K562 (cell line): ENCODE data around the gene DDX54. TPM values are rescaled to one million over a fixed set of nuclear protein-coding genes. Genes with fewer than 3 reads are reported as not detected.

ENCODE experiments used
- ATAC-seq: fragments of 200-7000 bp; cut with Tn5 transposase; 3 replicates; pipeline ENCODE4 v1.9.1; 2020; ENCODE audit warnings: moderate library complexity
- BruUV-seq: library from RNA; stranded (reverse); fragments of 400-500 nt; replicated peaks from 2 replicates; lab custom pipeline; 2021; lab: Mats Ljungman, UMichigan
- CTCF ChIA-PET: fragments of 300-600 bp; formaldehyde crosslinking; extraction: SDS; loops from one replicate; lab custom pipeline; 2021; ENCODE audit warnings: low intra/inter-chr PET ratio; lab: Yijun Ruan, JAX
- POLR2A ChIA-PET: fragments of 300-600, 350-650 bp; sonication (Branson Sonifier 250); formaldehyde crosslinking; extraction: SDS; loops from one replicate; lab custom pipeline; 2021; ENCODE audit warnings: antibody characterized with exemption, inconsistent platforms; lab: Yijun Ruan, JAX
- DNase-seq, 4 experiments: peaks; one replicate each; pipeline versions ENCODE4 v3.0.0 to v3.0.0-alpha.2; 2011 to 2018; ENCODE audit warnings: low spot score in 3 of 4, mixed read lengths in 3 of 4; ENCODE audit errors: extremely low read depth in 1 of 4
- FAIRE-seq: peaks from 2 replicates; lab custom pipeline; 2011; peaks lifted over from hg19 to GRCh38; lab: Jason Lieb, UNC
- H2AFZ ChIP-seq: 2 replicates; pipeline ENCODE4 v1.6.0; 2011; ENCODE audit warnings: low read depth, low read length, control low read depth, inconsistent platforms
- H3K27ac ChIP-seq: fragments of 200-600 bp; 3 replicates; pipeline ENCODE4 v1.8.0; 2011; ENCODE audit warnings: low read depth, mild to moderate bottlenecking, control low read depth, inconsistent platforms, low read length, moderate library complexity, mixed read lengths; ENCODE audit errors: extremely low read depth
- H3K27me3 ChIP-seq, 2 experiments: fragments of 300-600 bp in 1 of 2; 2 replicates in 1 of 2; 3 replicates in 1 of 2; pipeline versions ENCODE4 v1.6.0 to v1.8.0; 2011; ENCODE audit warnings: inconsistent platforms in 2 of 2, low read length in 2 of 2, mild to moderate bottlenecking in 1 of 2, mixed read lengths in 1 of 2, moderate library complexity in 1 of 2; ENCODE audit not compliant: control insufficient read depth in 2 of 2, insufficient read depth in 2 of 2
- H3K36me3 ChIP-seq: fragments of 300-600 bp; 3 replicates; pipeline ENCODE4 v1.8.0; 2011; ENCODE audit warnings: mild to moderate bottlenecking, low read length, inconsistent platforms; ENCODE audit not compliant: control insufficient read depth, insufficient read depth
- H3K4me1 ChIP-seq, 2 experiments: fragments of 200-600 bp in 1 of 2; replicated peaks in 1 of 2; 2 replicates in 1 of 2; 3 replicates in 1 of 2; pipeline versions ENCODE4 v1.5.1 to v1.8.0; 2011; ENCODE audit warnings: inconsistent platforms in 2 of 2, low read length in 2 of 2, mild to moderate bottlenecking in 1 of 2, mixed read lengths in 1 of 2, moderate library complexity in 1 of 2; ENCODE audit not compliant: control insufficient read depth in 2 of 2, insufficient read depth in 2 of 2
- H3K4me2 ChIP-seq: 2 replicates; pipeline ENCODE4 v1.6.1; 2011; ENCODE audit warnings: low read length, control low read depth, inconsistent platforms, mixed read lengths; ENCODE audit not compliant: insufficient read depth
- H3K4me3 ChIP-seq: fragments of 200-600 bp; sonication (generic), shearing (Covaris generic); 2 replicates; pipeline ENCODE4 v1.5.1; 2016; ENCODE audit warnings: control low read depth, inconsistent platforms
- H3K79me2 ChIP-seq: fragments of 200-600 bp; 3 replicates; pipeline ENCODE4 v1.8.0; 2011; ENCODE audit warnings: low read length, inconsistent platforms; ENCODE audit not compliant: control insufficient read depth, insufficient read depth
- H3K9ac ChIP-seq, 2 experiments: 2 replicates each; pipeline versions ENCODE4 v1.6.0 to v1.6.1; 2011; ENCODE audit warnings: low read depth in 2 of 2, low read length in 2 of 2, control low read depth in 1 of 2, inconsistent platforms in 1 of 2, mild to moderate bottlenecking in 1 of 2, mixed read lengths in 1 of 2; ENCODE audit not compliant: insufficient read depth in 1 of 2
- H3K9me1 ChIP-seq: one replicate; pipeline ENCODE4 v1.6.0; 2011; ENCODE audit warnings: inconsistent platforms, mild to moderate bottlenecking, low read length, moderate library complexity; ENCODE audit not compliant: control insufficient read depth, insufficient read depth
- H3K9me3 ChIP-seq: replicated peaks from 2 replicates; pipeline ENCODE4 v1.5.1; 2011; ENCODE audit warnings: low read depth, low read length, inconsistent platforms; ENCODE audit not compliant: control insufficient read depth, insufficient read depth
- H4K20me1 ChIP-seq: replicated peaks from 2 replicates; pipeline ENCODE4 v1.6.1; 2011; ENCODE audit warnings: low read length, inconsistent platforms, mixed read lengths; ENCODE audit not compliant: control insufficient read depth, insufficient read depth
- ARID1B ChIP-seq: fragments of 450-650 bp; IDR thresholded peaks from 2 replicates; pipeline ENCODE4 v1.6.1; 2016; ENCODE audit warnings: antibody characterized with exemption, mild to moderate bottlenecking, inconsistent platforms
- ATF3 ChIP-seq, 2 experiments: fragments of 450-650 bp in 1 of 2; sonication (generic) in 1 of 2; formaldehyde crosslinking in 1 of 2; IDR thresholded peaks in 1 of 2; conservative IDR thresholded peaks in 1 of 2; 2 replicates each; pipeline versions ENCODE4 v1.6.1 to v1.8.1; 2016 to 2023; ENCODE audit warnings: mild to moderate bottlenecking in 2 of 2, moderate library complexity in 2 of 2, inconsistent platforms in 1 of 2, missing genetic modification reagents in 1 of 2
- CAMTA2 ChIP-seq: fragments of 250-450 bp; sonication (Bioruptor Pico); conservative IDR thresholded peaks from 2 replicates; pipeline ENCODE4 v1.5.1; 2022
- CBFA2T3 ChIP-seq: fragments of 450-650 bp; IDR thresholded peaks from 2 replicates; pipeline ENCODE4 v1.6.1; 2017
- CBX2 ChIP-seq: fragments of 200-600 bp; sonication (generic); IDR thresholded peaks from one replicate; pipeline ENCODE4 v1.6.1; 2012; ENCODE audit warnings: mild to moderate bottlenecking, low read length, inconsistent platforms; ENCODE audit not compliant: insufficient read depth, poor library complexity, severe bottlenecking
- JUN ChIP-seq, 2 experiments: sonication (generic) in 1 of 2; formaldehyde crosslinking in 1 of 2; IDR thresholded peaks; 2 replicates each; pipeline versions ENCODE4 v1.6.1 to v1.8.0; 2012 to 2022; ENCODE audit warnings: borderline replicate concordance in 2 of 2, mild to moderate bottlenecking in 2 of 2, improper control_type of control experiment in 1 of 2, low read depth in 1 of 2, low read length in 1 of 2, missing genetic modification reagents in 1 of 2
- KDM1A ChIP-seq, 2 experiments: fragments of 450-650 bp; IDR thresholded peaks; 2 replicates each; pipeline ENCODE4 v1.6.1; 2016; ENCODE audit warnings: mild to moderate bottlenecking in 2 of 2
- TCF3 ChIP-seq: sonication (generic); formaldehyde crosslinking; IDR thresholded peaks from 2 replicates; pipeline ENCODE4 v1.4.0; 2020; ENCODE audit warnings: mild to moderate bottlenecking, missing genetic modification reagents
- ZNF717 ChIP-seq: fragments of 250-450 bp; sonication (Bioruptor Pico); IDR thresholded peaks from 2 replicates; pipeline ENCODE4 v1.5.0; 2021
- WGBS: fragments of 100-300 bp; shearing (Covaris generic); methylation state at CpG from one replicate; pipeline ENCODE4 v1.1.6; 2016; ENCODE audit warnings: low coverage, mixed read lengths; ENCODE audit not compliant: insufficient coverage; ENCODE audit errors: missing lambda C conversion rate; 5-methylcytosine and 5-hydroxymethylcytosine counted together
- in situ Hi-C: fragments of 300-500 bp; cut with MboI; formaldehyde crosslinking; loops from 4 replicates; pipeline ENCODE4 v1.15.0; 2018; ENCODE audit warnings: inconsistent platforms, mixed read lengths
- intact Hi-C: fragments of 100-400 bp; cut with micrococcal nuclease; formaldehyde crosslinking; loops from 2 replicates; pipeline ENCODE4 v1.14.2; 2022
- polyA plus RNA-seq, 8 experiments: library from polyadenylated mRNA; depleted of rRNA in 4 of 8; stranded (reverse) in 5 of 8; unstranded in 3 of 8; fragments of >200 nt; fragmentation: Nextera tagmentation in 2 of 8; fragmentation: Illumina TruSeq in 1 of 8; extraction: Ambion mirVana in 2 of 8; extraction: Trizol in 1 of 8; gene quantifications; 2 replicates each; pipeline versions ENCODE4 v1.2.1 to v1.2.3, GENCODE V29; 2011 to 2014; ENCODE audit warnings: inconsistent platforms in 1 of 8, missing spikeins in 1 of 8
- total RNA-seq, 7 experiments: library from RNA; depleted of rRNA in 6 of 7; stranded (reverse); fragments of >200 nt in 6 of 7; fragmentation: Illumina TruSeq in 2 of 7; extraction: Trizol in 2 of 7; gene quantifications; 2 replicates each; pipeline versions ENCODE4 v1.2.1 to v1.2.3, GENCODE V29; 2011 to 2021; ENCODE audit warnings: low replicate concordance in 1 of 7

DDX54 gene
- total and polyA plus RNA-seq, 9 of the 15 experiments (the other 6 are each of a cell fraction or from before 2014, with no cell fraction given) = 1.4 to 135 (median 51.4) TPM

GRCh38 chr12:113112043-113112899 lies 73.0 kb downstream of the DDX54 start:
- Histone ChIP-seq H3K36me3 (no peaks in the 10 kb centered on the region), H4K20me1 (peaks cover 17% of the 10 kb centered on the region; the same call in 1 of the 2 replicates), H3K9ac (peak overlapping the region in 1 of 2 experiments; percentile 17; a peak in 1 of 4 replicates), H3K4me3 (no peak overlapping the region), H3K27me3 (peaks cover 31 to 67% of the 10 kb centered on the region in 2 experiments; a peak in 4 of 5 replicates), H3K27ac (no peak overlapping the region), H3K4me2 (no peak overlapping the region), H3K9me3 (no peaks in the 10 kb centered on the region), H2AFZ (no peak overlapping the region), H3K79me2 (no peaks in the 10 kb centered on the region), H3K9me1 (peaks cover 2% of the 10 kb centered on the region), H3K4me1 (peaks cover 0 to 21% of the 10 kb centered on the region in 2 experiments; a peak in 1 of 5 replicates)
- DNase-seq (no peak), FAIRE-seq (no peak), ATAC-seq (peak; percentile 16; the same call in 2 of the 3 replicates)
- BruUV-seq = no TSS peak
- in situ Hi-C loops = no loop called here
- ChIA-PET POLR2A (interaction anchor here (0.8 kb wide), 1 partner anchor 15 kb away, joined by 3 read pairs; no protein-coding TSS in a partner anchor), CTCF (no interaction called here)
- intact Hi-C loops = no loop called here
- no peak for TF ChIP-seq ZNF717 (CRISPR knock-in tag)
- TF ChIP-seq ATF3 (IDR thresholded peaks at IDR 0.05) = peak; percentile 32; the same call in 1 of the 2 replicates
- TF ChIP-seq ATF3 (CRISPR knock-in tag; conservative IDR thresholded peaks at IDR 0.05) = no peak
- TF ChIP-seq TCF3 (CRISPR knock-in tag) = peak; percentile 32; the same call in 1 of the 2 replicates
- peak; percentile 56 for TF ChIP-seq CBFA2T3
- no peak for TF ChIP-seq CBX2
- TF ChIP-seq CAMTA2 (CRISPR knock-in tag) = no peak
- TF ChIP-seq KDM1A (IDR thresholded peaks at IDR 0.05) = peak in 1 of 2 experiments; percentile 31; a peak in 1 of 4 replicates
- no peak for TF ChIP-seq JUN (IDR thresholded peaks at IDR 0.05; ENCODE audit: borderline replicate concordance, low read depth, low read length)
- 0 out of 2 replicates have a peak, but pooled peaks have one; percentile 25 for TF ChIP-seq JUN (CRISPR knock-in tag; IDR thresholded peaks at IDR 0.05; ENCODE audit: borderline replicate concordance)
- peak; percentile 40 for TF ChIP-seq ARID1B
- 9% methylated on average over 30 of the region's 39 CpGs for WGBS
